ENCODE data around the gene PRR35. TPM values are rescaled to one million over a fixed set of nuclear protein-coding genes. Genes with fewer than 3 reads are reported as not detected.
A peak's percentile ranks its signal among the peaks of the same experiment; 100 is the strongest.

Gene PRR35
- total RNA-seq, 1 experiment from 2014 or later: not detected

GRCh38 chr16:575354-576196 is 15.4 kb downstream of the PRR35 start:
- Histone ChIP-seq H3K36me3 (no peaks in the 10 kb centered on the region), H3K9me3 (replicated peaks) (no peaks in the 10 kb centered on the region), H3K27me3 (no peaks in the 10 kb centered on the region), H3K4me1 (peaks cover 5% of the 10 kb centered on the region; the same call in 1 of the 2 replicates), H3K4me3 (no peak overlapping the region), H3K27ac (no peak overlapping the region)
- no peak for DNase-seq

GRCh38 chr16:576197-576822 is 16.1 kb downstream of the PRR35 start:
- H3K4me1 ChIP-seq: peaks cover 5% of the 10 kb centered on the region; the same call in 1 of the 2 replicates
- no peak for DNase-seq
- H3K36me3 ChIP-seq: no peaks in the 10 kb centered on the region
- no peak overlapping the region for H3K4me3 ChIP-seq
- no peak overlapping the region for H3K27ac ChIP-seq
- no peaks in the 10 kb centered on the region for H3K27me3 ChIP-seq
- H3K9me3 ChIP-seq (replicated peaks): no peaks in the 10 kb centered on the region

GRCh38 chr16:576823-577201 is 16.6 kb downstream of the PRR35 start:
- Histone ChIP-seq H3K4me3 (no peak overlapping the region), H3K4me1 (peaks cover 4% of the 10 kb centered on the region; the same call in 1 of the 2 replicates), H3K36me3 (no peaks in the 10 kb centered on the region), H3K27ac (no peak overlapping the region), H3K27me3 (no peaks in the 10 kb centered on the region), H3K9me3 (replicated peaks) (no peaks in the 10 kb centered on the region)
- no peak for DNase-seq

GRCh38 chr16:577796-578195 is 17.6 kb downstream of the PRR35 start:
- Histone ChIP-seq H3K4me3 (no peak overlapping the region), H3K27me3 (no peaks in the 10 kb centered on the region), H3K36me3 (no peaks in the 10 kb centered on the region), H3K27ac (no peak overlapping the region), H3K4me1 (no peaks in the 10 kb centered on the region; the same call in 1 of the 2 replicates), H3K9me3 (replicated peaks) (no peaks in the 10 kb centered on the region)
- DNase-seq: no peak

- no peaks in the 10 kb centered on the region; the same call in 1 of the 2 replicates for H3K4me1 ChIP-seq
These were observed 18.2 kb downstream of the PRR35 start for GRCh38 chr16:578232-578869.

GRCh38 chr16:578870-579405 is 18.7 kb downstream of the PRR35 start:
- no peak for DNase-seq
- H3K27me3 ChIP-seq: no peaks in the 10 kb centered on the region
- no peaks in the 10 kb centered on the region for H3K36me3 ChIP-seq
- H3K4me3 ChIP-seq: no peak overlapping the region
- no peak overlapping the region for H3K27ac ChIP-seq
- H3K4me1 ChIP-seq: no peaks in the 10 kb centered on the region; the same call in 1 of the 2 replicates
- no peaks in the 10 kb centered on the region for H3K9me3 ChIP-seq (replicated peaks)

More at GRCh38 chr16:578232-578869, 18.2 kb downstream of the PRR35 start:
- H3K9me3 ChIP-seq (replicated peaks): no peaks in the 10 kb centered on the region
- DNase-seq: no peak
- no peak overlapping the region for H3K4me3 ChIP-seq
- no peaks in the 10 kb centered on the region for H3K27me3 ChIP-seq
- no peak overlapping the region for H3K27ac ChIP-seq
- no peaks in the 10 kb centered on the region for H3K36me3 ChIP-seq

- DNase-seq: no peak
- no peaks in the 10 kb centered on the region for H3K27me3 ChIP-seq
- no peaks in the 10 kb centered on the region; the same call in 1 of the 2 replicates for H3K4me1 ChIP-seq
- H3K4me3 ChIP-seq: no peak overlapping the region
- H3K36me3 ChIP-seq: no peaks in the 10 kb centered on the region
- H3K9me3 ChIP-seq (replicated peaks): no peaks in the 10 kb centered on the region
- no peak overlapping the region for H3K27ac ChIP-seq
These were observed 20.1 kb downstream of the PRR35 start for GRCh38 chr16:580141-580945.

GRCh38 chr16:580946-581498 is 20.8 kb downstream of the PRR35 start:
- H3K27ac ChIP-seq: no peak overlapping the region
- no peaks in the 10 kb centered on the region for H3K36me3 ChIP-seq
- no peak for DNase-seq

GRCh38 chr16:582218-582613 is 22.0 kb downstream of the PRR35 start:
- no peak for DNase-seq
- Histone ChIP-seq H3K9me3 (replicated peaks) (no peaks in the 10 kb centered on the region), H3K27me3 (no peaks in the 10 kb centered on the region), H3K4me3 (no peak overlapping the region), H3K27ac (no peak overlapping the region), H3K4me1 (no peaks in the 10 kb centered on the region; the same call in 1 of the 2 replicates), H3K36me3 (no peaks in the 10 kb centered on the region)

More at GRCh38 chr16:580946-581498, 20.8 kb downstream of the PRR35 start:
- Histone ChIP-seq H3K4me1 (no peaks in the 10 kb centered on the region; the same call in 1 of the 2 replicates), H3K4me3 (no peak overlapping the region), H3K9me3 (replicated peaks) (no peaks in the 10 kb centered on the region), H3K27me3 (no peaks in the 10 kb centered on the region)

- Histone ChIP-seq H3K4me1 (no peaks in the 10 kb centered on the region; the same call in 1 of the 2 replicates), H3K27me3 (no peaks in the 10 kb centered on the region), H3K36me3 (no peaks in the 10 kb centered on the region), H3K4me3 (no peak overlapping the region), H3K9me3 (replicated peaks) (no peaks in the 10 kb centered on the region), H3K27ac (no peak overlapping the region)
- no peak for DNase-seq
These were observed 22.6 kb downstream of the PRR35 start for GRCh38 chr16:582614-583331.

- no peaks in the 10 kb centered on the region for H3K27me3 ChIP-seq
- H3K36me3 ChIP-seq: no peaks in the 10 kb centered on the region
- H3K4me1 ChIP-seq: no peaks in the 10 kb centered on the region; the same call in 1 of the 2 replicates
These were observed 23.2 kb downstream of the PRR35 start for GRCh38 chr16:583470-583814.

GRCh38 chr16:583815-584591 is 23.8 kb downstream of the PRR35 start:
- Histone ChIP-seq H3K4me1 (no peaks in the 10 kb centered on the region; the same call in 1 of the 2 replicates), H3K4me3 (no peak overlapping the region), H3K27me3 (no peaks in the 10 kb centered on the region), H3K27ac (no peak overlapping the region), H3K36me3 (no peaks in the 10 kb centered on the region), H3K9me3 (replicated peaks) (no peaks in the 10 kb centered on the region)
- DNase-seq: peak in 1 of 2 experiments; percentile 3

More at GRCh38 chr16:583470-583814, 23.2 kb downstream of the PRR35 start:
- Histone ChIP-seq H3K9me3 (replicated peaks) (no peaks in the 10 kb centered on the region), H3K27ac (no peak overlapping the region), H3K4me3 (no peak overlapping the region)
- DNase-seq: peak in 1 of 2 experiments; percentile 4

GRCh38 chr16:585351-585750 is 25.2 kb downstream of the PRR35 start:
- Histone ChIP-seq H3K36me3 (no peaks in the 10 kb centered on the region), H3K27ac (no peak overlapping the region), H3K27me3 (no peaks in the 10 kb centered on the region), H3K9me3 (replicated peaks) (no peaks in the 10 kb centered on the region), H3K4me1 (no peaks in the 10 kb centered on the region), H3K4me3 (no peak overlapping the region)
- DNase-seq: peak in 1 of 2 experiments; percentile 9

All from SJCRH30 (cell line).